Activated naive CD8-positive, alpha-beta T cell treated with anti-CD3 and anti-CD28 coated beads, Interleukin-2, amount 50 U/mL, for 24 hours (primary cell): Measurements from ENCODE around the gene SEPTIN5.

Experiments
- ATAC-seq: fragments of 150-1000 bp; cut with Tn5 transposase; one replicate; pipeline ENCODE4 v1.10.0; 2021
- DNase-seq: peaks from one replicate; pipeline ENCODE4 v3.0.0; 2021
- H3K27ac Mint-ChIP-seq: one replicate; pipeline ENCODE4 v1.8.0; 2021; ENCODE audit warnings: mild to moderate bottlenecking, mixed read lengths
- H3K27me3 Mint-ChIP-seq: one replicate; pipeline ENCODE4 v1.8.0; 2021; ENCODE audit warnings: mixed read lengths
- H3K36me3 Mint-ChIP-seq: one replicate; pipeline ENCODE4 v1.8.0; 2021; ENCODE audit warnings: low read depth, mixed read lengths
- H3K4me1 Mint-ChIP-seq: one replicate; pipeline ENCODE4 v1.8.0; 2021; ENCODE audit warnings: mixed read lengths
- H3K4me3 Mint-ChIP-seq: one replicate; pipeline ENCODE4 v1.8.0; 2021; ENCODE audit warnings: mild to moderate bottlenecking, moderate library complexity, mixed read lengths
- H3K9me3 Mint-ChIP-seq: one replicate; pipeline ENCODE4 v1.8.0; 2021; ENCODE audit warnings: mixed read lengths

The SEPTIN5 gene

GRCh38 chr22:19707347-19708290 lies 6.7 kb upstream of the SEPTIN5 start:
- no peaks in the 10 kb centered on the region for H3K36me3 Mint-ChIP-seq
- no peaks in the 10 kb centered on the region for H3K4me1 Mint-ChIP-seq
- H3K4me3 Mint-ChIP-seq: no peak overlapping the region
- no peak for ATAC-seq
- DNase-seq: no peak
- no peaks in the 10 kb centered on the region for H3K9me3 Mint-ChIP-seq
- peaks cover 7% of the 10 kb centered on the region for H3K27me3 Mint-ChIP-seq
- no peak overlapping the region for H3K27ac Mint-ChIP-seq

- DNase-seq (no peak), ATAC-seq (no peak)
- H3K27ac Mint-ChIP-seq: no peak overlapping the region
These were observed 5.8 kb upstream of the SEPTIN5 start for GRCh38 chr22:19708321-19709011.

GRCh38 chr22:19709063-19709769 lies 5.1 kb upstream of the SEPTIN5 start:
- H3K27ac Mint-ChIP-seq: no peak overlapping the region
- H3K36me3 Mint-ChIP-seq: no peaks in the 10 kb centered on the region
- no peak overlapping the region for H3K4me3 Mint-ChIP-seq
- H3K9me3 Mint-ChIP-seq: no peaks in the 10 kb centered on the region
- H3K4me1 Mint-ChIP-seq: peaks cover 2% of the 10 kb centered on the region
- H3K27me3 Mint-ChIP-seq: peaks cover 16% of the 10 kb centered on the region
- no peak for DNase-seq
- ATAC-seq: no peak

More at GRCh38 chr22:19708321-19709011, 5.8 kb upstream of the SEPTIN5 start:
- Mint-ChIP-seq H3K4me3 (no peak overlapping the region), H3K27me3 (peaks cover 12% of the 10 kb centered on the region), H3K9me3 (no peaks in the 10 kb centered on the region), H3K36me3 (no peaks in the 10 kb centered on the region), H3K4me1 (no peaks in the 10 kb centered on the region)

- peaks cover 19% of the 10 kb centered on the region for H3K27me3 Mint-ChIP-seq
These were observed 4.1 kb upstream of the SEPTIN5 start for GRCh38 chr22:19710020-19710768.

GRCh38 chr22:19710769-19711106 lies 3.6 kb upstream of the SEPTIN5 start:
- DNase-seq (no peak), ATAC-seq (no peak)
- peaks cover 24% of the 10 kb centered on the region for H3K27me3 Mint-ChIP-seq
- H3K9me3 Mint-ChIP-seq: no peaks in the 10 kb centered on the region
- no peak overlapping the region for H3K4me3 Mint-ChIP-seq
- H3K4me1 Mint-ChIP-seq: peaks cover 4% of the 10 kb centered on the region
- H3K27ac Mint-ChIP-seq: no peak overlapping the region
- H3K36me3 Mint-ChIP-seq: no peaks in the 10 kb centered on the region

More at GRCh38 chr22:19710020-19710768, 4.1 kb upstream of the SEPTIN5 start:
- H3K9me3 Mint-ChIP-seq: no peaks in the 10 kb centered on the region
- peaks cover 4% of the 10 kb centered on the region for H3K4me1 Mint-ChIP-seq
- no peak overlapping the region for H3K4me3 Mint-ChIP-seq
- DNase-seq (no peak), ATAC-seq (no peak)
- no peaks in the 10 kb centered on the region for H3K36me3 Mint-ChIP-seq
- no peak overlapping the region for H3K27ac Mint-ChIP-seq

GRCh38 chr22:19713245-19713644 lies 1.1 kb upstream of the SEPTIN5 start:
- no peak for ATAC-seq
- peaks cover 28% of the 10 kb centered on the region for H3K27me3 Mint-ChIP-seq
- H3K9me3 Mint-ChIP-seq: no peaks in the 10 kb centered on the region
- H3K4me1 Mint-ChIP-seq: peaks cover 7% of the 10 kb centered on the region
- DNase-seq: no peak
- H3K27ac Mint-ChIP-seq: no peak overlapping the region
- peak overlapping the region; percentile 20 for H3K4me3 Mint-ChIP-seq
- H3K36me3 Mint-ChIP-seq: no peaks in the 10 kb centered on the region

- Mint-ChIP-seq H3K4me3 (peak overlapping the region; percentile 21), H3K27ac (no peak overlapping the region), H3K4me1 (peaks cover 7% of the 10 kb centered on the region), H3K36me3 (no peaks in the 10 kb centered on the region), H3K9me3 (no peaks in the 10 kb centered on the region), H3K27me3 (peaks cover 28% of the 10 kb centered on the region)
- no peak for DNase-seq
- no peak for ATAC-seq
These were observed 522 bp upstream of the SEPTIN5 start for GRCh38 chr22:19713650-19714311.

- peak overlapping the region; percentile 48 for H3K4me3 Mint-ChIP-seq
- no peaks in the 10 kb centered on the region for H3K36me3 Mint-ChIP-seq
- H3K27ac Mint-ChIP-seq: no peak overlapping the region
- peaks cover 12% of the 10 kb centered on the region for H3K4me1 Mint-ChIP-seq
- peaks cover 38% of the 10 kb centered on the region for H3K27me3 Mint-ChIP-seq
- no peaks in the 10 kb centered on the region for H3K9me3 Mint-ChIP-seq
- ATAC-seq (no peak), DNase-seq (no peak)
These were observed 1.1 kb downstream of the SEPTIN5 start for GRCh38 chr22:19715188-19715930.

- no peak overlapping the region for H3K27ac Mint-ChIP-seq
These were observed 1.9 kb downstream of the SEPTIN5 start for GRCh38 chr22:19716041-19716828.

GRCh38 chr22:19716829-19717105 lies 2.5 kb downstream of the SEPTIN5 start:
- H3K4me3 Mint-ChIP-seq: no peak overlapping the region
- H3K36me3 Mint-ChIP-seq: no peaks in the 10 kb centered on the region
- H3K4me1 Mint-ChIP-seq: peaks cover 12% of the 10 kb centered on the region
- DNase-seq: no peak
- peaks cover 49% of the 10 kb centered on the region for H3K27me3 Mint-ChIP-seq
- ATAC-seq: no peak
- no peaks in the 10 kb centered on the region for H3K9me3 Mint-ChIP-seq
- no peak overlapping the region for H3K27ac Mint-ChIP-seq

More at GRCh38 chr22:19716041-19716828, 1.9 kb downstream of the SEPTIN5 start:
- Mint-ChIP-seq H3K36me3 (no peaks in the 10 kb centered on the region), H3K4me3 (no peak overlapping the region), H3K9me3 (no peaks in the 10 kb centered on the region), H3K4me1 (peaks cover 12% of the 10 kb centered on the region), H3K27me3 (peaks cover 47% of the 10 kb centered on the region)
- ATAC-seq (no peak), DNase-seq (no peak)

GRCh38 chr22:19717181-19717580 lies 2.9 kb downstream of the SEPTIN5 start:
- Mint-ChIP-seq H3K27ac (no peak overlapping the region), H3K4me3 (no peak overlapping the region), H3K27me3 (peaks cover 46% of the 10 kb centered on the region), H3K9me3 (no peaks in the 10 kb centered on the region), H3K4me1 (peaks cover 12% of the 10 kb centered on the region), H3K36me3 (no peaks in the 10 kb centered on the region)
- no peak for DNase-seq
- ATAC-seq: no peak

- DNase-seq (peak; percentile 85), ATAC-seq (peak; percentile 73)
- H3K4me3 Mint-ChIP-seq: peak overlapping the region; percentile 55
- H3K9me3 Mint-ChIP-seq: no peaks in the 10 kb centered on the region
- peaks cover 12% of the 10 kb centered on the region for H3K4me1 Mint-ChIP-seq
- H3K27ac Mint-ChIP-seq: no peak overlapping the region
- peaks cover 48% of the 10 kb centered on the region for H3K27me3 Mint-ChIP-seq
- no peaks in the 10 kb centered on the region for H3K36me3 Mint-ChIP-seq
These were observed 3.6 kb downstream of the SEPTIN5 start for GRCh38 chr22:19717691-19718455.
